Measurements from ENCODE around the gene MYL11.
A peak's percentile ranks its signal among the peaks of the same experiment; 100 is the strongest.

Gene MYL11

DNA sequence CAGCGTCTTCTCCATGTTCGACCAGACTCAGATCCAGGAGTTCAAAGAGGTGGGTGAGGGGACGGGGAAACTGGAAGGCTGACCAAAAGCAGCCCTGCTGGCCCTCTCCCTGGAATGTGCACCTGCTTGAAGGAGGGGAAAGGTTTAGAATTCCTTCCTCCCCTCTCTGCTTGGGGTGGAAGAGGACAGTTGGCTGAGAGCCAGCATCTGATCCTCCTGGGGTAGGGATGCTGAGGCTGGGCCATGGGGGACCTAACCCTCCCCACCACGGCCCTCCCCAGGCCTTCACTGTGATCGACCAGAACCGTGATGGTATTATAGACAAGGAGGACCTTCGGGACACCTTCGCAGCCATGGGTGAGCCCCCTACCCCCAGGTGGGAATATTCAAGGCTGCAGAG, 1.3 kb downstream of the MYL11 start:
- H3K9me3 ChIP-seq (ENCODE audit: control insufficient read depth, low read length) = no peaks in the 10 kb centered on the region
- DNase-seq (ENCODE audit: low read depth) = no peak
- no peak overlapping the region for H3K4me3 ChIP-seq (ENCODE audit: low read length)
- no peaks in the 10 kb centered on the region for H3K36me3 ChIP-seq (ENCODE audit: control insufficient read depth, insufficient read depth, low read length, severe bottlenecking)
- peaks cover 14% of the 10 kb centered on the region for H3K4me1 ChIP-seq (ENCODE audit: control insufficient read depth, insufficient read depth, low read length)
- H3K9ac ChIP-seq (ENCODE audit: low read length) = no peak overlapping the region
- no peaks in the 10 kb centered on the region for H3K27me3 ChIP-seq (replicated peaks; ENCODE audit: control insufficient read depth, insufficient read depth, low read length)

DNA sequence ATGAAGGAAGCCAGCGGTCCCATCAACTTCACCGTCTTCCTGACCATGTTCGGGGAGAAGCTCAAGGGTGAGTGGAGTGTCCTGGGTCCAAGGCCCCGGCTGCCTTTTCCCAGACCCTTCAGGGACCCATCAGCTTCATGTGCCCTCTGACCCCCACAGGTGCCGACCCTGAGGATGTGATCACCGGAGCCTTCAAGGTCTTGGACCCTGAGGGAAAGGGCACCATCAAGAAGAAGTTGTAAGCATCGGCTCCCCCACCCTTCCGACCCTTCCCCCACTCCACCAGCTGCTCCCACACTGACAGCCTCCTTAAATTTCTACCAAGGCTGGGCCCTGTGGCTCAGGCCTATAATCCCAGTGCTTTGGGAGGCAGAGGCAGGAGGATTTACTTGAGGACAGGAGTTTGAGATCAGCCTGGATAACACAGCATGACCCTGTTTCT, 1.9 kb downstream of the MYL11 start:
- no peaks in the 10 kb centered on the region for H3K36me3 ChIP-seq (ENCODE audit: control insufficient read depth, insufficient read depth, low read length, severe bottlenecking)
- no peaks in the 10 kb centered on the region for H3K27me3 ChIP-seq (replicated peaks; ENCODE audit: control insufficient read depth, insufficient read depth, low read length)
- DNase-seq (ENCODE audit: low read depth) = no peak
- H3K9ac ChIP-seq (ENCODE audit: low read length) = no peak overlapping the region
- no peaks in the 10 kb centered on the region for H3K9me3 ChIP-seq (ENCODE audit: control insufficient read depth, low read length)
- H3K4me1 ChIP-seq (ENCODE audit: control insufficient read depth, insufficient read depth, low read length) = peaks cover 11% of the 10 kb centered on the region
- H3K4me3 ChIP-seq (ENCODE audit: low read length) = no peak overlapping the region

DNA sequence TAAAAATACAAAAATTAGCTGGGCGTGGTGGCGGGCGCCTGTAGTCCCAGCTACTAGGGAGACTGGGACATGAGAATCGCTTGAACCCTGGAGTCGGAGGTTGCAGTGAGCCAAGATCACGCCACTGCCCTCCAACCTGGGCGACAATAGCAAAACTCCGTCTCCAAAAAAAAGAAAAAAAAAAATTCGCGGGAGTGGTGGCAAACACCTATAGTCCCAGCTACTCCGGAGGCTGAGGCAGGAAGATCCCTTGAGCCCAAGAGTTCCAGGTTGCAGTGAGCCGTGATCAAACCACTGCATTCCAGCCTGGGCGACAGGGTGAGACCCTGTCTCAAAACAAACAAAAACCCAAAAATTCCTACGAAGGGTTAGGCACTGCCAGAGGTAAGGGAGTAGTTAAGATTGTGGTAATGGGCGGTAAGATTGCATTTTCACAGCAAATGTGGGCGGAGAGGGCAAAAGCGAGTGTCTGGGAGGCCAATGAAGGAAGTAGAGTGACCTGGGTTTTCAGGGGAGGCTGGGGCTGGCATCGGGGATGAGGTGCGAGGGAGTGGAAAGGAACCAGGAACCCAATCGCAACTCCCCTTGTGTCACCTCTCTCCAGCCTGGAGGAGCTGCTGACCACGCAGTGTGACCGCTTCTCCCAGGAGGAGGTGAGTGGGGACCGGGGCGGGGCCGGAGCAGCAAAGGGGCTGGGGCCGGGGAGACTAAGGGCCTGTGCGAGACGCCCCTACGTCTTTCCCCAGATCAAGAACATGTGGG, 2.6 kb downstream of the MYL11 start:
- Histone ChIP-seq H3K36me3 (ENCODE audit: control insufficient read depth, insufficient read depth, low read length, severe bottlenecking) (no peaks in the 10 kb centered on the region), H3K4me3 (ENCODE audit: low read length) (peak overlapping the region; percentile 81), H3K9ac (ENCODE audit: low read length) (peak overlapping the region; percentile 92), H3K9me3 (ENCODE audit: control insufficient read depth, low read length) (no peaks in the 10 kb centered on the region), H3K4me1 (ENCODE audit: control insufficient read depth, insufficient read depth, low read length) (peaks cover 11% of the 10 kb centered on the region), H3K27me3 (replicated peaks; ENCODE audit: control insufficient read depth, insufficient read depth, low read length) (no peaks in the 10 kb centered on the region)
- DNase-seq (ENCODE audit: low read depth) = no peak

DNA sequence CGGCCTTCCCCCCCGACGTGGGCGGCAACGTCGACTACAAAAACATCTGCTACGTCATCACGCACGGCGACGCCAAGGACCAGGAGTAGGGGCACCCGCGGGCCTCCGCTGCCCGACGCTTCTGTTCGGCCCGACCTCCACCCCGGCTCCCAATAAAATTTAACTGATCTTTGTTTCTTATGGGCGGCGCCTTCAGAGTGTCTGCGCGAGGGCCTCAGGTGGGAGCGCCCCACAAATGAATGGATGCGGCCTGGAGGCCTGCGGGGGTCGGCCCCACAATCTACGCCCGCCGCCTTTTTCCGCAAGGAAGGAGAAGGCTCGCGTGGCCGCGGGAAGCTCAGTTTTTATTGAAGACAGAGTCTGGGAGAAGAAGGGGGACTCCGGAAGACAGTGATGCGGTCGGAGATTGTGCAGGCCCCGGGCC, 3.2 kb downstream of the MYL11 start:
- Histone ChIP-seq H3K9me3 (ENCODE audit: control insufficient read depth, low read length) (no peaks in the 10 kb centered on the region), H3K4me1 (ENCODE audit: control insufficient read depth, insufficient read depth, low read length) (peaks cover 11% of the 10 kb centered on the region), H3K9ac (ENCODE audit: low read length) (peak overlapping the region; percentile 92), H3K36me3 (ENCODE audit: control insufficient read depth, insufficient read depth, low read length, severe bottlenecking) (no peaks in the 10 kb centered on the region), H3K27me3 (replicated peaks; ENCODE audit: control insufficient read depth, insufficient read depth, low read length) (no peaks in the 10 kb centered on the region), H3K4me3 (ENCODE audit: low read length) (peak overlapping the region; percentile 81)
- DNase-seq (ENCODE audit: low read depth) = peak; percentile 92

DNA sequence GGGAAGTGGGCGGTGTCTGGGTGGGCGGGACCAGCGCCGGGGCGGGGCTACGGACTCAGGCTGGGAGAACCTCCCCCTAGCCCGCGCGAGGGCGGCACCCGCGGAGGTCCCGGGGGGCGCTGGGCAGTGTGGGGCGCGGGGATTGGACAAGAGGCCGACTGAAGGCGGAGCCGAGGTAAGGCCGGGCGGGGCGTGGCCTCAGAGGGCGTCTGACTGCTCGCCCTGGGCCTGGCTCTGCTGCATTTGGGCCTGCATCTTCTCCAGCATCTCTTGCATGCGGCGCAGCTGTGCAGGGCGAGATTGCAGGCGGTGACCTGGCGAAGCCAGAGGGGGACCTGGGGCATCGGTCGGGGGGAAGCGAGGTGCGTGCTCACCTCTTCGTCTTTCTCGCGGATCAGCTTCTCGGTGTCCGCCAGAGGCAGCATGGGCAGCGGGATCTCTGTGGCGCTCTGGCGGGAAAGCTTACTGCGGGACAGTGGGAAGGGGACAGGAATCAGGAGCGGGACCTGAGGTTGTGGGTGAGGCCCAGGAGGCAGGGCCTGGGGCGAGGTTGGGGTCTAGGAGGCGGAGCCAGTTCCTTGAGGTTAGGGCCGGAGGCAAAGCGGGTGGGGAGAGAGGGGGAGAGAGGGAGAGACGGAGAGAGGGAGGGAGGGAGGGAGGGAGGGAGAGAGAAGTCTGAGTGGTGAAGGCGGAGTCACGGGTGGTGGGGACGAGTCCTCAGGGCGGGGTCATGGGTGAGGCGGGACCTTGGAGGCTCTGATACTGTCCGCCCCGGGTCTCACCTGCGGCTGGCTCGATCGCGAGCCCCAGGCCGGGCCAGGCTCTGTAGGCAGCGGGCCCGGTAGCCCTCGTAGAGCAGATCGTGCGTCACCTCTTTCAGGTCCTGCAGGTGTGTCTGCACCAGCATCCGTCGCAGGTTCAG, 3.9 kb downstream of the MYL11 start:
- H3K36me3 ChIP-seq (ENCODE audit: control insufficient read depth, insufficient read depth, low read length, severe bottlenecking) = no peaks in the 10 kb centered on the region
- peak overlapping the region; percentile 92 for H3K9ac ChIP-seq (ENCODE audit: low read length)
- no peaks in the 10 kb centered on the region for H3K9me3 ChIP-seq (ENCODE audit: control insufficient read depth, low read length)
- H3K27me3 ChIP-seq (replicated peaks; ENCODE audit: control insufficient read depth, insufficient read depth, low read length) = no peaks in the 10 kb centered on the region
- peaks cover 14% of the 10 kb centered on the region for H3K4me1 ChIP-seq (ENCODE audit: control insufficient read depth, insufficient read depth, low read length)
- peak; percentile 100 for DNase-seq (ENCODE audit: low read depth)
- peak overlapping the region; percentile 89 for H3K4me3 ChIP-seq (ENCODE audit: low read length)

DNA sequence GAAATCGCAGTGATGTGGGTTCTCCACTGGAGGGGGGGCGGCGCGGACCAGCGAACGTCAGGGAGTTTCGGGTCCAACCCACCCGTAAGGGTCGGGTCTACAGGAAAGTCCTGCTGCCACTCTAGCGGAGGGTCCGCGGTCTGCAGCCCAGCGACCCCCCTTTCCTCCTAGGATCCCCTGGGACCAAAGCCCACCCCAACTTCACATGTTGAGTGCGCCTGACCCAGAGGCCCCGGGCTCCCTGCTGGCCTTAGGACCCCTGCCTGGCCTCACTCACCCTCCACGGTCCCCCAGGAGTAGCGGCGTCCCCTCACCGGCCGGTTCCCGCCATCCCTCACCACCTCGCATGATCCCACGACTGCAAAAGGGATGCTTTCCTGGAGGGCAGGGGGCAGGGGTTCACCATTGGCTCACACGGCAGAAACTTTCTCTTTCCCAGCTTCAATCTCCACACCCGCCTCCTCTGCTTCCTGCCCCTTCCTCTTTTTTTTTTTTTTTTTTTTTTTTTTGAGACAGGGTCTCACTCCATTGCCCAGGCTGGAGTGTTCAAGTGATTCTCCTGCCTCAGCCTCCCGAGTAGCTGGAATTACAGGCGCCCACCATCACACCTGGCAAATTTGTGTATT, 4.7 kb downstream of the MYL11 start:
- no peaks in the 10 kb centered on the region for H3K27me3 ChIP-seq (replicated peaks; ENCODE audit: control insufficient read depth, insufficient read depth, low read length)
- H3K9me3 ChIP-seq (ENCODE audit: control insufficient read depth, low read length) = no peaks in the 10 kb centered on the region
- DNase-seq (ENCODE audit: low read depth) = no peak
- H3K36me3 ChIP-seq (ENCODE audit: control insufficient read depth, insufficient read depth, low read length, severe bottlenecking) = no peaks in the 10 kb centered on the region
- peak overlapping the region; percentile 89 for H3K4me3 ChIP-seq (ENCODE audit: low read length)
- H3K4me1 ChIP-seq (ENCODE audit: control insufficient read depth, insufficient read depth, low read length) = peaks cover 18% of the 10 kb centered on the region
- H3K9ac ChIP-seq (ENCODE audit: low read length) = peak overlapping the region; percentile 92

DNA sequence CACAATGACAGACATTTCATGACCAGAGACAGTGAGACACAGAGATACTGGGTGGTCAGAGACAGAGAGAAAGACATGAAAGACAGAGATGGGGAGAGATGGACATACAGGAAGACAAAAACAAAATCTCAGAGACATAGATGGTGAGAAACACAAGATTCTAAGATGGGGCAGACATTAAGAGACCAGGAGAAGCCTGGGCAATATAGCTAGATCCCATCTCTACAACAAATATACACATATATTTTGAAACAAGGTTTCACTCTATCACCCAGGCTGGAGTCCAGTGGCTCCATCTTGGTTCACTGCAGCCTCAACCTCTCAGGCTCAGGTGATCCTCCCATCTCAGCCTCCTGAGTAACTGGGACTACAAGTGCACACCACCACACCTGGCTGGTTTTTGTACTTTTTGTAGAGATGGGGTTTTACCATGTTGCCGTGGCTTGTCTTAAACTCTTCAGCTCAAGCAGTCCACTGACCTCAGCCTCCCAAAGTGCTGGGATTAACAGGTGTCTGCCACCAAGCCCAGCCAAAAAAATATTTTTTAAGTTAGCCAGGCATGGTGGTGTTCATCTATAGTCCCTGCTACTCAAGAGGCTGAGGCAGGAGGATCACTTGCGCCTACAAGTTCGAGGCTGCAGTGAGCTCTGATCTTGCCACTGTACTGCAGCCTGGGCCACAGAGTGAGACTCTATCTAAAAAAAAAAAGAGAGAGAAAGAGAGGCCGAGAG, 5.6 kb downstream of the MYL11 start:
- H3K4me1 ChIP-seq (ENCODE audit: control insufficient read depth, insufficient read depth, low read length) = peaks cover 18% of the 10 kb centered on the region
- no peak overlapping the region for H3K4me3 ChIP-seq (ENCODE audit: low read length)
- no peak for DNase-seq (ENCODE audit: low read depth)
- H3K27me3 ChIP-seq (replicated peaks; ENCODE audit: control insufficient read depth, insufficient read depth, low read length) = no peaks in the 10 kb centered on the region
- H3K9ac ChIP-seq (ENCODE audit: low read length) = no peak overlapping the region
- H3K9me3 ChIP-seq (ENCODE audit: control insufficient read depth, low read length) = no peaks in the 10 kb centered on the region
- H3K36me3 ChIP-seq (ENCODE audit: control insufficient read depth, insufficient read depth, low read length, severe bottlenecking) = no peaks in the 10 kb centered on the region

DNA sequence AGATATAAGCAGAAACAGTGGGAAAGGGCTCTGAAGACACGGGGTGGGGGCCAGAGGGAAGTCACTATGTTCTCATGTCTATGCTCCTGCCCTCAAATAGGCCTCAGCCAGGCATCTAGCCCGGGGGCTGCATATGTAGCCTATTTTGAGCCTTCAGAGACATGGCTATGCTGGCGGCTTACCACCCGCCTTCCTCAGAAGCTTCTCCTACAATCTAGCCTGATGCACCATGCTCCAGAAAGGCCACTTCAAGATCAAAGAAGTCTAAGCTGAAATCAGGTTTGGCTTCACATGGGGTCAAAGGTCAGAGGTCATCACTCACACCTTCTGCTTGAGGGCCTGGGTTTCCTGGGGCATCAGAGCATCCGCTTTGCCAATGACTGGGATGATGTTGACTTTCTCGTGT, 6.2 kb downstream of the MYL11 start:
- Histone ChIP-seq H3K27me3 (replicated peaks; ENCODE audit: control insufficient read depth, insufficient read depth, low read length) (no peaks in the 10 kb centered on the region), H3K36me3 (ENCODE audit: control insufficient read depth, insufficient read depth, low read length, severe bottlenecking) (no peaks in the 10 kb centered on the region), H3K4me3 (ENCODE audit: low read length) (no peak overlapping the region), H3K9ac (ENCODE audit: low read length) (no peak overlapping the region), H3K4me1 (ENCODE audit: control insufficient read depth, insufficient read depth, low read length) (peaks cover 18% of the 10 kb centered on the region), H3K9me3 (ENCODE audit: control insufficient read depth, low read length) (no peaks in the 10 kb centered on the region)
- DNase-seq (ENCODE audit: low read depth) = no peak

DNA sequence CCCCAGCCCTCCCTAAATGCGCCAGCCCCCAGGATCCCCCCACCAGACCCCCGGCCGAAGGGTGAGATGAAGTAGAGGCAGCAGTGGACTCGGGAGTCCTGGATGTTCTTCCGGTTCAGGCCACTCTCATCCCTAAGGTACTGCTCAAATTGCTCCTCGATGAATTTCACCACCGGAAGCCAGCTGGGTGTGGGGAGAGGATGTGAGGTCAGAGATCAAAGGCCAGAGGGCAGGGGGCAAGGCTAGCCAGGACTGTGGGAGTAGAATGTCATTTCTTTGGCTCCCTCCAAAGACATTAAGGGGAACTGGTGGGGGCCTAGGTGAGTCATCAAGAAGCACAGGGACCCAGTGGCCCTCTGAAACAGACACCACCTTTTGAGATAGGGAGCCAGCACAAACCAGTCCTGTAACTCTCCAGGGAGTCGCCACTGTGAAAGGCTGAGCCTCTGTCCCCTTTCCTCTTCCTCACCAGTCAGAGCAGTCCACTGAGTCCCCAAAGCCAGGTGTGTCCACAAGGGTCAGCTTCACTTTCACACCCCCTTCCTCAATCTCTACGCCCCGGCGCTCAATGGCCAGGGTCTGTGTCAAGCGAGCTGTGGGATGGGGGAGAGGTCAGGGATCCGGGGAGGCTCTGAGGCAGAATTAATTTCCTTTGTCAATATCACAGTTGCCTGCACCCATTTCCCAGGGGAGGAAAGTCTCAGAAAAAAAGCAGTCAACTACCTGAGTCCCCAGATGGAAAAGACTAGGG, 6.9 kb downstream of the MYL11 start:
- H3K36me3 ChIP-seq (ENCODE audit: control insufficient read depth, insufficient read depth, low read length, severe bottlenecking) = no peaks in the 10 kb centered on the region
- DNase-seq (ENCODE audit: low read depth) = no peak
- H3K9me3 ChIP-seq (ENCODE audit: control insufficient read depth, low read length) = no peaks in the 10 kb centered on the region

DNA sequence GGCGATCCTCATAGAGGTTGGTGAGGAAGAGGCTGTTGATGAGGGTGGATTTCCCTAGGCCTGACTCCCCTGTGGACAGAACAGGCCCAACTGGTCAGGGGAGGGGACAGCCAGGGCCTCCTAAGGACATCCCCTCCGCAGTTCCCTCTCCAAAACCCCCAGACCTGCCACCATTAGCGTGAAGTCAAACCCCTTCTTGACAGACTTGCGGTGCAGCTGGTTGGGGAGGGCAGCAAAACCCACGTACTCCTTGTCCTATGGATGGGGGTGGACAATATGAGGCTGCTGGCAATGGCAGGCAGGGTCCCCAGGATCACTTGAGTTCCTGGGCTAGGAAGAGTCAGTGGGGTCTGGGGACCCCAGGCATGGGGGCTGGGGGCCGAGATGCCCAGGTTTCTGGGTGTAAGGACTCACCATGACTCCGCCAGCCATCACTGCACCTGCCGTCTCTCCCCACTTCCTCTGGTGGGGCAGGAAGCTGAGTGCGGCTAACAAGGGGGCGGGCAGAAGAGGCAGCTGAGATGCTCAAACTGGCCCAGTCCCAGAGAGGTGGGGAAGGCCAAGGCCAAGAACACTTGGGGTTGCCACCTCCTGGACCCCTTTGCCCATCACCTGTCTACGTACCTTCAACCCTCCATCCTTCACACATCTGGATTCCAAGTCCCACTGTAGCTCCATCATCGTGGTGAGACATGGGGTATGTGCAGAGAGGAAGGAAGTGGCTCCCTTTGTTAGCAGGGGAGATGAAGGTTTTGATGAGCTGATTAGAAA, 7.7 kb downstream of the MYL11 start, which contains the start of gene SEPTIN1:
Gene SEPTIN1 (minus strand): TSS at position 451 of the 771 bp plus-strand sequence. CDS start 19 bp downstream, at position 432.
- H3K36me3 ChIP-seq (ENCODE audit: control insufficient read depth, insufficient read depth, low read length, severe bottlenecking) = no peaks in the 10 kb centered on the region
- DNase-seq (ENCODE audit: low read depth) = no peak
- peaks cover 15% of the 10 kb centered on the region for H3K4me1 ChIP-seq (ENCODE audit: control insufficient read depth, insufficient read depth, low read length)
- no peak within 1 kb of the TSS for H3K9ac ChIP-seq (ENCODE audit: low read length)
- no peaks in the 10 kb centered on the region for H3K9me3 ChIP-seq (ENCODE audit: control insufficient read depth, low read length)
- H3K4me3 ChIP-seq (ENCODE audit: low read length) = no peak within 1 kb of the TSS
- H3K27me3 ChIP-seq (replicated peaks; ENCODE audit: control insufficient read depth, insufficient read depth, low read length) = no peaks in the 10 kb centered on the region

More for the DNA sequence above, 6.9 kb downstream of the MYL11 start:
- Histone ChIP-seq H3K4me1 (ENCODE audit: control insufficient read depth, insufficient read depth, low read length) (peaks cover 18% of the 10 kb centered on the region), H3K4me3 (ENCODE audit: low read length) (no peak overlapping the region), H3K9ac (ENCODE audit: low read length) (no peak overlapping the region), H3K27me3 (replicated peaks; ENCODE audit: control insufficient read depth, insufficient read depth, low read length) (no peaks in the 10 kb centered on the region)

All from adipocyte (in vitro differentiated cells).